GM23338 (cell line): Measurements from ENCODE around the gene PVALEF. TPM values are rescaled to one million over a fixed set of nuclear protein-coding genes. Genes with fewer than 3 reads are reported as not detected.

Source experiments
- ATAC-seq: fragments of 200-7000 bp; cut with Tn5 transposase; 3 replicates; pipeline ENCODE4 v1.9.1; 2020
- DNase-seq: peaks from one replicate; pipeline ENCODE4 v3.0.0-alpha.2; 2015; ENCODE audit warnings: low spot score
- H2AFZ ChIP-seq: fragments of 200-600 bp; sonication (generic); 2 replicates; pipeline ENCODE4 v1.8.0; 2016; ENCODE audit warnings: antibody characterized with exemption, mild to moderate bottlenecking, moderate library complexity
- H3F3A ChIP-seq: fragments of 200-600 bp; sonication (generic); replicated peaks from 2 replicates; pipeline ENCODE4 v1.8.0; 2017; ENCODE audit warnings: antibody characterized with exemption, mixed run types, low read depth
- H3K27ac ChIP-seq: fragments of 200-600 bp; sonication (generic); 2 replicates; pipeline ENCODE4 v1.6.1; 2016; ENCODE audit warnings: low read depth
- H3K27me3 ChIP-seq: fragments of 200-600 bp; sonication (generic); 2 replicates; pipeline ENCODE4 v1.8.0; 2016; ENCODE audit warnings: mild to moderate bottlenecking, mixed run types, moderate library complexity; ENCODE audit not compliant: insufficient read depth
- H3K36me3 ChIP-seq: fragments of 200-600 bp; sonication (generic); 2 replicates; pipeline ENCODE4 v1.8.0; 2016; ENCODE audit warnings: mild to moderate bottlenecking; ENCODE audit not compliant: insufficient read depth
- H3K4me1 ChIP-seq: fragments of 200-600 bp; sonication (generic); 2 replicates; pipeline ENCODE4 v1.8.0; 2016; ENCODE audit warnings: mild to moderate bottlenecking, moderate library complexity; ENCODE audit not compliant: insufficient read depth
- H3K4me2 ChIP-seq: fragments of 200-600 bp; sonication (generic); 2 replicates; pipeline ENCODE4 v1.7.1; 2017; ENCODE audit warnings: mixed run types
- H3K4me3 ChIP-seq: fragments of 200-600 bp; sonication (generic); 2 replicates; pipeline ENCODE4 v1.6.1; 2016; ENCODE audit warnings: mixed run types
- H3K79me2 ChIP-seq: fragments of 200-600 bp; sonication (generic); replicated peaks from 2 replicates; pipeline ENCODE4 v1.8.0; 2017; ENCODE audit warnings: mild to moderate bottlenecking; ENCODE audit not compliant: insufficient read depth
- H3K9me2 ChIP-seq: fragments of 200-600 bp; sonication (generic); 2 replicates; pipeline ENCODE4 v1.8.0; 2017; ENCODE audit not compliant: insufficient read depth
- H4K20me1 ChIP-seq: fragments of 200-600 bp; sonication (generic); replicated peaks from 2 replicates; pipeline ENCODE4 v1.8.0; 2017; ENCODE audit warnings: mild to moderate bottlenecking; ENCODE audit not compliant: insufficient read depth
- H3K27ac Mint-ChIP-seq: 2 replicates; pipeline ENCODE4 v1.8.0; 2020; ENCODE audit warnings: inconsistent platforms, mild to moderate bottlenecking, moderate library complexity, mixed read lengths
- H3K27me3 Mint-ChIP-seq: 3 replicates; pipeline ENCODE4 v1.8.0; 2022; ENCODE audit warnings: low read depth, mild to moderate bottlenecking, moderate library complexity, mixed read lengths, inconsistent platforms; ENCODE audit not compliant: insufficient read depth, poor library complexity
- H3K36me3 Mint-ChIP-seq: 3 replicates; pipeline ENCODE4 v1.8.0; 2021; ENCODE audit warnings: low read depth, mild to moderate bottlenecking, inconsistent platforms, moderate library complexity, mixed read lengths
- H3K4me1 Mint-ChIP-seq: 3 replicates; pipeline ENCODE4 v1.8.0; 2020; ENCODE audit warnings: mild to moderate bottlenecking, inconsistent platforms, mixed read lengths
- H3K4me3 Mint-ChIP-seq: 3 replicates; pipeline ENCODE4 v1.8.0; 2021; ENCODE audit warnings: moderate library complexity, mild to moderate bottlenecking, inconsistent platforms, mixed read lengths
- H3K9me3 Mint-ChIP-seq: 3 replicates; pipeline ENCODE4 v1.8.0; 2020; ENCODE audit warnings: moderate library complexity, mild to moderate bottlenecking, inconsistent platforms, mixed read lengths
- CREB1 ChIP-seq: fragments of 250-450 bp; sonication (Bioruptor Pico); IDR thresholded peaks from 2 replicates; pipeline ENCODE4 v1.5.0; 2020; ENCODE audit warnings: low read depth, mild to moderate bottlenecking, moderate library complexity
- CTCF ChIP-seq, 2 experiments: fragments of 200-600 bp in 1 of 2; sonication (generic) in 1 of 2; conservative IDR thresholded peaks; 2 replicates each; pipeline versions ENCODE4 v1.5.1 to v1.6.1; 2016 to 2017; ENCODE audit warnings: antibody characterized with exemption in 2 of 2, low read depth in 2 of 2, mild to moderate bottlenecking in 2 of 2, moderate library complexity in 1 of 2
- ETS1 ChIP-seq: IDR thresholded peaks from 2 replicates; pipeline ENCODE4 v1.6.1; 2016; ENCODE audit warnings: antibody characterized with exemption
- JUNB ChIP-seq: IDR thresholded peaks from one replicate; pipeline ENCODE4 v1.6.1; 2016; ENCODE audit warnings: antibody characterized with exemption; ENCODE audit not compliant: unreplicated experiment
- POLR2AphosphoS5 ChIP-seq: IDR thresholded peaks from 2 replicates; pipeline ENCODE4 v1.6.1; 2016; ENCODE audit warnings: antibody characterized with exemption, low read depth
- REST ChIP-seq: IDR thresholded peaks from one replicate; pipeline ENCODE4 v1.6.1; 2018; ENCODE audit warnings: antibody characterized with exemption; ENCODE audit not compliant: unreplicated experiment
- STAT1 ChIP-seq: IDR thresholded peaks from one replicate; pipeline ENCODE4 v1.6.1; 2016; ENCODE audit warnings: antibody characterized with exemption; ENCODE audit not compliant: unreplicated experiment
- ZNF331 ChIP-seq: fragments of 250-450 bp; sonication (Bioruptor Pico); IDR thresholded peaks from 2 replicates; pipeline ENCODE4 v1.5.0; 2020; ENCODE audit warnings: low read depth, mild to moderate bottlenecking, moderate library complexity
- ZNF462 ChIP-seq: fragments of 250-450 bp; sonication (Bioruptor Pico); IDR thresholded peaks from 2 replicates; pipeline ENCODE4 v1.5.0; 2020; ENCODE audit warnings: mild to moderate bottlenecking, moderate library complexity
- polyA plus RNA-seq: library from polyadenylated mRNA; unstranded; fragments of >200 nt; fragmentation: Nextera tagmentation; extraction: Ambion mirVana; gene quantifications from 2 replicates; pipeline ENCODE4 v1.2.1, GENCODE V29; 2016
- total RNA-seq: library from RNA; depleted of rRNA; stranded (reverse); fragments of >200 nt; shearing (Covaris generic); gene quantifications from 2 replicates; pipeline ENCODE4 v1.2.3, GENCODE V29; 2014

PVALEF gene
- total and polyA plus RNA-seq, 2 experiments from 2014 or later, result not detected

- TF ChIP-seq CTCF (conservative IDR thresholded peaks at IDR 0.05; ENCODE audit: low read depth in 2 of 2) (no peak), ZNF331 (CRISPR knock-in tag) (no peak), REST (no peak), POLR2AphosphoS5 (no peak), STAT1 (no peak), CREB1 (CRISPR knock-in tag) (no peak)
These were observed 26.8 kb upstream of the PVALEF start (continued) for GRCh38 chr17:81138500-81138899.

GRCh38 chr17:81139428-81139827 is 25.9 kb upstream of the PVALEF start:
- H3K9me2 ChIP-seq, result no peaks in the 10 kb centered on the region
- H3K9me3 Mint-ChIP-seq, result peaks cover 18% of the 10 kb centered on the region
- no peak overlapping the region for H3K4me2 ChIP-seq
- no peaks in the 10 kb centered on the region for H3K4me1 Mint-ChIP-seq
- no peaks in the 10 kb centered on the region for H3K79me2 ChIP-seq
- no peak overlapping the region for H3K4me3 ChIP-seq
- TF ChIP-seq ZNF331 (CRISPR knock-in tag), result no peak
- TF ChIP-seq POLR2AphosphoS5, result no peak
- TF ChIP-seq ZNF462 (CRISPR knock-in tag), result no peak
- no peak for TF ChIP-seq CTCF (conservative IDR thresholded peaks at IDR 0.05; ENCODE audit: low read depth in 2 of 2)
- no peak for TF ChIP-seq STAT1
- no peak for TF ChIP-seq ETS1
- TF ChIP-seq CREB1 (CRISPR knock-in tag), result no peak
- no peak for TF ChIP-seq JUNB
- no peak overlapping the region for H3K27ac ChIP-seq
- H3K27me3 Mint-ChIP-seq, result peaks cover 24% of the 10 kb centered on the region
- no peak for DNase-seq
- no peak overlapping the region for H3K4me3 Mint-ChIP-seq
- no peaks in the 10 kb centered on the region for H3K27me3 ChIP-seq
- no peaks in the 10 kb centered on the region for H4K20me1 ChIP-seq
- no peaks in the 10 kb centered on the region; the same call in 2 of the 3 replicates for H3K36me3 Mint-ChIP-seq
- no peaks in the 10 kb centered on the region for H3K4me1 ChIP-seq
- no peak for ATAC-seq
- no peaks in the 10 kb centered on the region for H3K36me3 ChIP-seq
- no peak overlapping the region for H3K27ac Mint-ChIP-seq
- peaks cover 16% of the 10 kb centered on the region for H3F3A ChIP-seq
- no peak overlapping the region for H2AFZ ChIP-seq
